ENCODE results near the gene MSANTD2. TPM values are rescaled to one million over a fixed set of nuclear protein-coding genes. Genes with fewer than 3 reads are reported as not detected.

MSANTD2 gene
- total RNA-seq, 1 donor from 2014 or later: 13.3 TPM

DNA sequence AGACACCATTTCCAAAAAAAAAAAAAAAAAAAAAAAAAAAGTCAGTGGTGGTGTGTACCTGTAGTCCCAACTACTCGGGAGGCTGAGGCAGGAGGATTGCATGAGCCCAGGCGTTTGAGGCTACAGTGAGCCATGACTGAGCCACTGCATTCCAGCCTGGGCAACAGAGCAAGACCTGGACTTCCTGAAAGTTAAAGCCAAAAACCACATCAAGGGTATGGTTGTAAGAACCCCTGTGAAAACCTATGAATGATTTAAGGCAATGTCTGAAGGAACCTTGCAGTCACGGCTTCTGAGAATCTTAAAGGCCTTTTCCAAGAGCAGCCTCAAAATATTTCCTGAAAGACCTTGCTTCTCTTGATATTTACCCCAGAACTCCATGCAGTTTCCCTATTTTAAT lies 30.5 kb upstream of the MSANTD2 start:
- TF ChIP-seq, protein P1, sequence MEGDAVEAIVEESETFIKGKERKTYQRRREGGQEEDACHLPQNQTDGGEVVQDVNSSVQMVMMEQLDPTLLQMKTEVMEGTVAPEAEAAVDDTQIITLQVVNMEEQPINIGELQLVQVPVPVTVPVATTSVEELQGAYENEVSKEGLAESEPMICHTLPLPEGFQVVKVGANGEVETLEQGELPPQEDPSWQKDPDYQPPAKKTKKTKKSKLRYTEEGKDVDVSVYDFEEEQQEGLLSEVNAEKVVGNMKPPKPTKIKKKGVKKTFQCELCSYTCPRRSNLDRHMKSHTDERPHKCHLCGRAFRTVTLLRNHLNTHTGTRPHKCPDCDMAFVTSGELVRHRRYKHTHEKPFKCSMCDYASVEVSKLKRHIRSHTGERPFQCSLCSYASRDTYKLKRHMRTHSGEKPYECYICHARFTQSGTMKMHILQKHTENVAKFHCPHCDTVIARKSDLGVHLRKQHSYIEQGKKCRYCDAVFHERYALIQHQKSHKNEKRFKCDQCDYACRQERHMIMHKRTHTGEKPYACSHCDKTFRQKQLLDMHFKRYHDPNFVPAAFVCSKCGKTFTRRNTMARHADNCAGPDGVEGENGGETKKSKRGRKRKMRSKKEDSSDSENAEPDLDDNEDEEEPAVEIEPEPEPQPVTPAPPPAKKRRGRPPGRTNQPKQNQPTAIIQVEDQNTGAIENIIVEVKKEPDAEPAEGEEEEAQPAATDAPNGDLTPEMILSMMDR (IDR thresholded peaks at IDR 0.05): no peak
- intact Hi-C loops (cut with DNase I): no loop called here
- H3K4me3 ChIP-seq: no peak overlapping the region
- H3K36me3 ChIP-seq: no peaks in the 10 kb centered on the region
- H3K27ac ChIP-seq: no peak overlapping the region
- no peaks in the 10 kb centered on the region for H3K4me1 ChIP-seq
- no peak for ATAC-seq
- no peaks in the 10 kb centered on the region for H3K27me3 ChIP-seq
- no peak for DNase-seq
- no peaks in the 10 kb centered on the region for H3K9me3 ChIP-seq

- intact Hi-C loops (cut with DNase I): no loop called here
- no peaks in the 10 kb centered on the region for H3K36me3 ChIP-seq
- ATAC-seq (no peak), DNase-seq (no peak)
- H3K27me3 ChIP-seq: no peaks in the 10 kb centered on the region
- H3K4me3 ChIP-seq: no peak overlapping the region
- H3K9me3 ChIP-seq: no peaks in the 10 kb centered on the region
- TF ChIP-seq, protein P1 (IDR thresholded peaks at IDR 0.05): no peak
- H3K4me1 ChIP-seq: no peaks in the 10 kb centered on the region
- no peak overlapping the region for H3K27ac ChIP-seq
These were observed 29.8 kb upstream of the MSANTD2 start for GRCh38 chr11:124829986-124830385.

DNA sequence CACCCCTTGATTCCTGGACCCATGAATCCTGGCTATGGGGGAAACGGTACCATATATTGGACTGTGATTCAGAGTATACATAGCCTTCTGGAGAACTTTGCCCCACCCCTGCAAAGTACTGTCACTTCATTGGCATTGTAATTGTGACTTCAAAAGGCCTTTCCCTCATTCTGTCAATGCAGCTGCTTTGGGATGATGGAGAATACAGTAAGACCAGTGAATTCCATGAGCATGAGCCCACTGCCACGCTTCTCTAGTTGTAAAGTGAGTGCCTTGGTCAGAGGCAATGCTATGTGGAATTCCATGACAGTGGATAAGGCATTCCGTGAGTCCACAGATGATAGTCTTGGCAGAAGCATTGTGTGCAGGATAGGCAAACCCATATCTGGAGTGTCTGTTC lies 25.7 kb upstream of the MSANTD2 start:
- no peak overlapping the region for H3K27ac ChIP-seq
- TF ChIP-seq, protein P1 (IDR thresholded peaks at IDR 0.05): no peak
- no peaks in the 10 kb centered on the region for H3K36me3 ChIP-seq
- no peaks in the 10 kb centered on the region for H3K9me3 ChIP-seq
- no peak overlapping the region for H3K4me3 ChIP-seq
- H3K27me3 ChIP-seq: no peaks in the 10 kb centered on the region
- no peaks in the 10 kb centered on the region for H3K4me1 ChIP-seq
- intact Hi-C loops (cut with DNase I): no loop called here
- DNase-seq (no peak), ATAC-seq (no peak)

DNA sequence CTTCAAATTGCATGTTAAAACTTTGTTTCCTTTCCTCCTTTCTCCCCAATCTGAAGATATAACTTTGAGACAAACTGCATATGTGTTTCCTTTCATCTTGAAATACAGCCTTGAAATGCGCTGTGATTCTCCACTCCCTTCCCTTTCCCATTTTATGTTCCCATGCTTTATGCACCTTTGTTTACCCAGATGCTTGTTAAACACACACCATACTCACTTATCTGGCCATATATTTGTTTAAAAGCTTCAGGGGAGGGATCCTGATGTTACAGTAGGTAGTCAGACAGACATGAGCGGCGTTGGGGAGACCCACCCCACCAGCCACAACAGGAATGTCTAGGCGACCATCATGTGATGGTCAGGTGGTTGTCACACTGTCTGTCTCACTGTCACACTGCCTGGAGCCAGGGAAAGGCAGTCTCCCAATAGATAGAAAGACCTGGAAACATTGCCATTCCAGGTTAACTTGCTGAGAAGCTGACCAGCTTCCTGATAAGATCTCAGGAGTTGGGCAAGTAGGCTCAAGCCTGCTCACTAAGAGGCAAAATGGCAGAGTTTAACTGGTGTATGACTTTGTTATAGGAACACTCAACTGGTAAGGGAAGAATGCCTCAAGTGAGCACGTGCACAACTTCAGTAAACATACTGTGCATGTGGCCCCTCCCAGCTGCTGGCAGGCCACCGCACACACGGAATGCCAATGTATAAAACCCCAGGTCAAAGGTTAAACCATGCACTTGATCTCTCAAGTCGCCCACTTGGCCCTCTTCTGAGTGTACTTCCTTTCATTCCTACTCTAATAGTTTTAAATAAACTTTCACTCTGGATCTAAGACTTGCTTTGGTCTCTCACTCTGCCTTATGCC lies 23.5 kb upstream of the MSANTD2 start:
- TF ChIP-seq, protein P1 (IDR thresholded peaks at IDR 0.05): no peak
- Histone ChIP-seq H3K36me3 (no peaks in the 10 kb centered on the region), H3K4me1 (no peaks in the 10 kb centered on the region), H3K4me3 (no peak overlapping the region), H3K9me3 (no peaks in the 10 kb centered on the region), H3K27me3 (no peaks in the 10 kb centered on the region), H3K27ac (no peak overlapping the region)
- intact Hi-C loops (cut with DNase I): no loop called here
- peak; percentile 71 for DNase-seq
- ATAC-seq: peak; percentile 87

DNA sequence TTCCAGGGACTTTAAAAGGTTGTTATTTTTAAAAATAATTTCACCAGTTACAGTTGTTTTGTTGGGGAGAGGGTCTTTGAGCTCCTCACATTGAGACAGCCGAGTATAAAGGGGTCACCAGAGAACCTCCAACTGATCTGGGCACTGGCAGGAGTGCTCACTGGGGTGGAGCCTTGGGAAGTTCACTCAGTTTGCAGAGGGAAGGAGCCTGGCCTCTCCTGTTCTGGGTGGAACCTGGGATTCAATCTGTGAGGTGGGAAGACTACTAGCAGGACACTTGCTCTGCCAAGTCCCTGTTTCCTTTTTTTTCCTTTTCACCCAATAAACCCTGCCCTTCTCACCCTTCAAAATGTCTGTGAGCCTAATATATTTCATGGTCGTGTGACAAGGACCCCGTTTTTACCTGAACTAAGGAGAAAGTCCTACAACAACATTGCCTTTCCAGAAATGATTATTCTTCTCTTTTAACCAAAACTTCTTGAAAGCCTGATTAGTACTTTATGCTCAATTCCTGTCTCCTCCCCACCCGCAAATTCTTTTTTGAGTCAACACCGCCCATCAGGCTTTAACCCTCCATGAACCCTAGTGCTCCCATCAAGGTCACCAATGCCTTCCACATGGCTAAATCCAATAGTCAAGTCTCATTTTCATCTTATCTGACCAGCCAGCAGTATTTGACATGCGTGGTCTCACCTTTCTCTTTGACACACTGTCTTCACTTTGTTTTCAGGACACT lies 22.0 kb upstream of the MSANTD2 start:
- TF ChIP-seq, protein P1 (IDR thresholded peaks at IDR 0.05): no peak
- Histone ChIP-seq H3K9me3 (no peaks in the 10 kb centered on the region), H3K27ac (no peak overlapping the region), H3K27me3 (no peaks in the 10 kb centered on the region), H3K4me1 (no peaks in the 10 kb centered on the region), H3K36me3 (no peaks in the 10 kb centered on the region), H3K4me3 (no peak overlapping the region)
- DNase-seq (no peak), ATAC-seq (no peak)
- intact Hi-C loops (cut with DNase I): no loop called here
